ENCODE results near the gene SH3GL3.

- TF ChIP-seq SIN3A (IDR thresholded peaks at IDR 0.05; ENCODE audit: borderline replicate concordance, insufficient read depth, low read length) (no peak), REST (IDR thresholded peaks at IDR 0.05; ENCODE audit: insufficient read depth in 1 of 2, low read depth in 2 of 2, low read length in 2 of 2) (no peak), POLR2AphosphoS5 (IDR thresholded peaks at IDR 0.05; ENCODE audit: low read depth, low read length) (no peak), TAF1 (IDR thresholded peaks at IDR 0.05; ENCODE audit: borderline replicate concordance, insufficient read depth, low read length) (no peak), FOXP2 (optimal IDR thresholded peaks at IDR 0.05; ENCODE audit: borderline replicate concordance, extremely low read depth, extremely low read length, insufficient read depth) (no peak)
These were observed 109.6 kb downstream of the SH3GL3 start for GRCh38 chr15:83556754-83557153.

Measured in PFSK-1 (cell line).